VCaP (cell line): ENCODE data around the gene ARHGEF7.

Experiments used
- H3K27ac ChIP-seq: fragments of 450-650 bp; 2 replicates; pipeline ENCODE4 v1.5.1; 2017
- TF ChIP-seq, protein P1 (sequence below): fragments of 450-650 bp; conservative IDR thresholded peaks from 2 replicates; pipeline ENCODE4 v1.5.1; 2017; ENCODE audit warnings: mild to moderate bottlenecking, moderate library complexity

Gene ARHGEF7

DNA sequence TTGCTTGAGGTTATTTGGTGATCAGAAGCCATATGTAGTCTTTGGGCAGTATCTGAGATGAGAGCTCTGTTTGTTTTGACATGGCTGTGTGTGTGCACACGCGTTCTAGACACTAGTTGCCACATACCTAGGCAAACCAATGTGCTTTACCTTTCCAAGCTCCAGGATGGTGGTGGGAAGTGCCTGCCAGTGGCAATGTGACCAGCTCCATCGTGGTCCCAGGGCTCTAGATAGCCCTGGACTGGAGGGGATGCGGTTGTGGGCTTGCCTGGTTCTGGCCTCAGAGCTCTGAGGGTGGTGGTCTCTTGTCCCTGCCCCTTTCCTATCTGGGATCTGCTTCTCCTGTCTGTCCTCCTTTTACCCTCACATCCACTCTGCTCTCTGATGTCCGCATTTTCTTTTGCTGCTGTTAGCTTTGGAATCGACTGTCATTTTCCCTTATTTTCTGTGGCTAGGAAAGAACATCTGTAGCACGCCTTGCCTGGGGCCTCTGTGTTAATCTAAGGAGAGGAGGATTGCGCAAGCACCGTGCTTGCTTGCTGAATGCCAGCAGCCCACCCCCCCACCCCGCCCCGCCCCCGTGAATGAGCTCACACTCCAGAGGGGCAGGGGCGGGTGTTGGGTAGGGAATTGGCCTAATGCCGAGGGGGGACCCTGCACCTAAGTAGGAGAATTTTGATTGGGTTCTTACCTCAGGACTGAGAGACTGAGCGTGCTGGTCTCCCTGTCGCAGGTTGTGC, 89.5 kb downstream of the ARHGEF7 start:
- no peak overlapping the region for H3K27ac ChIP-seq
- TF ChIP-seq, protein P1, sequence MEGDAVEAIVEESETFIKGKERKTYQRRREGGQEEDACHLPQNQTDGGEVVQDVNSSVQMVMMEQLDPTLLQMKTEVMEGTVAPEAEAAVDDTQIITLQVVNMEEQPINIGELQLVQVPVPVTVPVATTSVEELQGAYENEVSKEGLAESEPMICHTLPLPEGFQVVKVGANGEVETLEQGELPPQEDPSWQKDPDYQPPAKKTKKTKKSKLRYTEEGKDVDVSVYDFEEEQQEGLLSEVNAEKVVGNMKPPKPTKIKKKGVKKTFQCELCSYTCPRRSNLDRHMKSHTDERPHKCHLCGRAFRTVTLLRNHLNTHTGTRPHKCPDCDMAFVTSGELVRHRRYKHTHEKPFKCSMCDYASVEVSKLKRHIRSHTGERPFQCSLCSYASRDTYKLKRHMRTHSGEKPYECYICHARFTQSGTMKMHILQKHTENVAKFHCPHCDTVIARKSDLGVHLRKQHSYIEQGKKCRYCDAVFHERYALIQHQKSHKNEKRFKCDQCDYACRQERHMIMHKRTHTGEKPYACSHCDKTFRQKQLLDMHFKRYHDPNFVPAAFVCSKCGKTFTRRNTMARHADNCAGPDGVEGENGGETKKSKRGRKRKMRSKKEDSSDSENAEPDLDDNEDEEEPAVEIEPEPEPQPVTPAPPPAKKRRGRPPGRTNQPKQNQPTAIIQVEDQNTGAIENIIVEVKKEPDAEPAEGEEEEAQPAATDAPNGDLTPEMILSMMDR: no peak

DNA sequence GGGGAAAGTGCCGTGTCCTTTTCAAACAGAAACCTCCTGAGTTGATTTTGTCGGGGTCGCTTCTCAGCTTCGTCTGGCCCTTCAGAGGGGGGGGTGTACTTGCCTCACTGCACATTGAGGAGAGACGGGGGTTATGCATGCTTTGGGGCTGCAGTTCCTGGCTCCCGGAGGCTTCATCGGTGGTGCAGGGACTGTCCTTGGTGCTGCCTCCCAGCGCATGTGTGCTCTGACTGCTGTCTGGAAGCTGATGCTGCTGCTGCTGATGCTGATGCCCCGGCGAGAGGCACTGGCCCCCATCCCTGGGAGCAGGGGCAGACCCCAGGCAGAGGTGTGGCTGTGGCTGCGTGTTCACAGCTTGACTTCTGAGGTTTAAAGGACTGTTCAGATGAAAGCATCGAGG, 91.0 kb downstream of the ARHGEF7 start:
- TF ChIP-seq, protein P1: no peak
- H3K27ac ChIP-seq: no peak overlapping the region

DNA sequence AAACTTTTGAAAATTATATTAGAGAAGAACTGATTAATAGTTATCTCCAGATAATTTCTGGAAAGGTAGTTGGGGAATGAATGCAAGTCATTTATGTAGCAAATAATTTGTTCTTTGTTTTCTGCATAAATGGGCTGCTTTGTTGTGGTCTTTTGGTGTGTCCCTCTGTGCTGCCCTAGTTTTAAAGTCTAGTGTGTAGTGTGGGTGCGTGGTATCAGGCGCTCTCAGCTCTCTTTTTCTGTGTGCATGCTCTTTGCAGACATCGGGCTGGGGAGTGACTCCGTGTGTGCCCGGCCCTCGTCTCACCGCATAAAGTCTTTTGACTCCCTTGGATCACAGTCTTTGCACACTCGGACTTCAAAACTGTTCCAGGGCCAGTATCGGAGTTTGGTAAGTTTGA, 94.5 kb downstream of the ARHGEF7 start:
- TF ChIP-seq, protein P1: no peak
- no peak overlapping the region for H3K27ac ChIP-seq

DNA sequence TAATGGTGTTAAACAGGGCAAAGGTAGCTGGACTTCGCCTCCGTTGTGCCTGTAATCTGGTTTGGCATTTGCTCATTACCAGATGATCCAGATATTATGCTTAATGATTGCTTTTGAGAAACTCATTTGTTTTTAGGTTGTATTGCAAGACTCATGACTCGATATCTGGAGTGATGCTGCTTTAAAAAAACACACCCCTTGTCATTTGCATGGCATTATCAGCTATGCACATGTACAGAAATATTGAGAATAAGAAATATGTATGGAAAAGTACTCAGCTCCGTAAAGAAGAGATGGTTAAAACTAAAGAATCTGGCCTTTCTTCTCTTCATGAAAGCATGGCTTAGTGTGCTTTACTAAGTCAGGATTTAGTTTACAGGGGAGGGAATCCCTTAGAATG, 95.0 kb downstream of the ARHGEF7 start:
- no peak overlapping the region for H3K27ac ChIP-seq
- TF ChIP-seq, protein P1: no peak

DNA sequence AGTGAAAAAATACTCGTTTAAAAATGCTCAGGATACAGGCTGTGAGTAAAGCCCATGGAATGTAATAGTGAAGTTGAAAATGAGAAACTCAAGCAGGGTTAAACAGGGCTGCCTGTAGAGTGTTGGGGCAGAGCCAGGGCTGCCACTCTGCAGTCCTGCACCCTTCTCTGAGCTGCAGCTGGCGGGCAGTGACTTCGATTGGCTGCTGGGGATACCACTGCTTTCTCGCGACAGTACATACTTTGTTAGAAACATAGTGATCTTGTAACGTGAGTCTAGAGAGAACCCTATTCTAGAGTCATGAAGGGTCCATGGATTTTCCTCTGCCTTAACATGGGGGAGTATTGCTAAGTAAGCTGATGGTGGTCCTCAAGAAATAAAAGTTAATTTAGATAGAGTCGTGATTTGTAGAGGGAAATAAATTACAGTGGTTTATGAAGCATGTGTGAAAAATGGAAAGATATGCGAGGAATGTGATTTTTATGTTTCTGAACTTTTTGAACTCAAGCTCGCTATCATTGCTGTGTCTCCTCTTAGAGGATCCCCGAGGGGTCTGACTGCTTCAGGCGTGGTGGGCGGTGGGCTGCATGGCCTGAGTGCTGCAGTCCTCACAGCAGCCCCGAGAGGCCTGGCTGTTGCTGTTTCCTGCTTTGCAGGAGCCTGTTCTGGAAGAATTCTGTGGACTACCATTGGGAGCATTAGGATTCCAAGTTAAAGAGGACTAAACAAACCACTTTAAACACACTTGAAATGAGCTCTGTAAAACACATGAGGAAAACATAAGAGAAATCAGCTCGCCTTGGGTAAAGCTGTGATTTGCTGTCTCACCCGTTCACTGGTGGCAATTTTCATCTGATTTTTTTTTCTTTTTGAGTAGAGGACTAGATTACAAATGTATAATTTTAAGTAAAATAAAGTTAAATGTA, 95.7 kb downstream of the ARHGEF7 start:
- H3K27ac ChIP-seq: no peak overlapping the region
- TF ChIP-seq, protein P1: no peak

DNA sequence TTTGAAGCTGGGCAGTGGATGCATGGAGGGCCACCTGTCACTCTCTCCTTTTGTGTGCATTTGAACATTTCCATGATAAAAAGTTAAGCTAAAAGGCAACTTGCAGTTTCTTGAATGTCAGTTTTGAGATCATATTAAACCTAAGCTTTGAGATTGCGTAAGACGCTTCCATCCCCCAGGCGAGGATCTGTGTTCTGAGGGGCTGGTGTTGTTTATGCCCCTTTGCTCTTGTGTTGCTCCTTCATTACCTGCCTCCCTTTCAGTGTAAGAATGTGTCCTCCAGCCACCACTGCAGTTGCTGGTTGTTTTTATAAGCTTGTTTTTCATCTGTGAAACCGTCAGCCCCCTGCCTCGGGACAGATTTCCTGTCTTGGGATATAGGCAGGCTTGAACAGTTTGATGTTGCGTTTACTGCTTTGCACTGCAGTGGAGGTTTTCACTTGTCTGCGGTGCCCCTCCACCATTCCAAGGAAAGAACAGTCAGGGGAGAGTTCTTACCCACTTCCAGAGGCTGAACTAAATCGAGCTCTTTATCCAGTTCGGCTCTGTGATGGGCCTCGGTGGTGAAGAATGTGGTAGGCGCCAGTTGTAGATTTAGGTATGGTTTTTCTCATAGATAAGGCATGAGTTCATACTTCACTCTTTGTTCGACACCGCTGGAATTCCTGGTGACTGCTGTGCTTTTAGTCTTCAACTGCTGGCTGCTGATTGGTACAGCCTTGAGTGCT, 96.8 kb downstream of the ARHGEF7 start:
- TF ChIP-seq, protein P1: no peak
- no peak overlapping the region for H3K27ac ChIP-seq

DNA sequence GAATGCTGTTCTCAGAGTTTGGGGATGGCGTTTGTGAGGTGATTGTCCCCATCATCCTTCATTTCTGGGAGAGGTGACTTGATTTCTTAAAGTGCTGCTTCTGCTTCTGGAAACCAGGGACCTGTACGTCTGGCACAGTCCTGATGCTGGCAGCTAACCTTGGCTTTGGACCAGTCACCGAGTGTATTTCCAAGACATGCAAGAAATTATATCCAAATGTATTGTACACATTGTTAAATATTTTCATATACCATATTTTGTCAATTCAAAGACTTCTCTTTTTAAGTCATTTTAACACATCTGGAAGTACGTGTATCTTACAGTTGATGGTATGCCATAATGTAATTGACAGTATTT, 97.4 kb downstream of the ARHGEF7 start:
- H3K27ac ChIP-seq: no peak overlapping the region
- TF ChIP-seq, protein P1: no peak
